Esophagus muscularis mucosa (tissue), 4 donors: Measurements from ENCODE around the gene CD99. TPM values are rescaled to one million over a fixed set of nuclear protein-coding genes. Genes with fewer than 3 reads are reported as not detected.
A peak's percentile ranks its signal among the peaks of the same experiment; 100 is the strongest.
"Not testable (repeated sequence)": the region's sequence is repeated elsewhere in the genome, so short reads cannot be mapped to it uniquely, and the experiment has no call there.

Experiments used
- DNase-seq: peaks from one replicate; pipeline ENCODE4 v3.0.0-alpha.2; 2017; ENCODE audit errors: extremely low spot score
- H3K27ac ChIP-seq, 4 donors: fragments of 200-600 bp; sonication (generic); replicated peaks in 1 of 4; 1 replicate in 3 of 4; 2 replicates in 1 of 4; pipeline ENCODE4 v1.5.1; 2016 to 2019; ENCODE audit warnings: mild to moderate bottlenecking in 1 of 4
- H3K27me3 ChIP-seq, 4 donors: fragments of 200-600 bp; sonication (generic); one replicate each; pipeline versions ENCODE4 v1.5.1 to v1.6.0; 2016 to 2019
- H3K36me3 ChIP-seq, 4 donors: fragments of 200-600 bp; sonication (generic); one replicate each; pipeline ENCODE4 v1.5.1; 2016 to 2019
- H3K4me1 ChIP-seq, 4 donors: fragments of 200-600 bp; sonication (generic); one replicate each; pipeline ENCODE4 v1.5.1; 2016 to 2019
- H3K4me3 ChIP-seq, 4 donors: fragments of 200-600 bp; sonication (generic); 1 replicate in 2 of 4; 2 replicates in 2 of 4; pipeline ENCODE4 v1.5.1; 2016 to 2019; ENCODE audit warnings: mild to moderate bottlenecking in 4 of 4, moderate library complexity in 1 of 4
- H3K9me3 ChIP-seq, 4 donors: fragments of 200-600 bp; sonication (generic); 1 replicate in 3 of 4; 2 replicates in 1 of 4; pipeline ENCODE4 v1.5.1; 2016 to 2019
- CTCF ChIP-seq, 3 experiments: fragments of 200-600 bp in 2 of 3; fragments of 450-650 bp in 1 of 3; sonication (generic) in 2 of 3; IDR thresholded peaks; one replicate each; pipeline ENCODE4 v1.5.1; 2017 to 2019; ENCODE audit warnings: antibody characterized with exemption in 3 of 3, mild to moderate bottlenecking in 2 of 3, moderate library complexity in 1 of 3
- EP300 ChIP-seq: sonication (generic); formaldehyde crosslinking; IDR thresholded peaks from one replicate; pipeline ENCODE4 v1.6.1; 2017; ENCODE audit warnings: antibody characterized with exemption
- POLR2A ChIP-seq: fragments of 450-650 bp; IDR thresholded peaks from one replicate; pipeline ENCODE4 v1.6.1; 2017; ENCODE audit warnings: antibody characterized with exemption, moderate library complexity, mild to moderate bottlenecking, low read depth
- POLR2AphosphoS5 ChIP-seq, 2 donors: sonication (generic); formaldehyde crosslinking; IDR thresholded peaks; one replicate each; pipeline ENCODE4 v1.6.1; 2017; ENCODE audit warnings: antibody characterized with exemption in 2 of 2
- whole genome bisulfite sequencing: methylation state at CpG from one replicate; pipeline ENCODE4 v1.1.5; 2018; 5-methylcytosine and 5-hydroxymethylcytosine counted together
- intact Hi-C: fragments of 100-400 bp; cut with DNase I; formaldehyde crosslinking; loops from one replicate; pipeline ENCODE4 v1.15.1; 2023
- total RNA-seq, 4 donors: library from RNA; depleted of rRNA; stranded (reverse); fragments of >200 nt; gene quantifications; one replicate each; pipeline versions ENCODE4 v1.1.0 to v1.2.1, GENCODE V29; 2016

CD99 gene
- total RNA-seq, 4 donors from 2014 or later, result 311 to 469 (median 376) TPM

GRCh38 chrX:2735270-2735669 lies 44.2 kb downstream of the CD99 start:
- TF ChIP-seq EP300 (no peak), POLR2A (no peak), CTCF (IDR thresholded peaks at IDR 0.05) (no peak), POLR2AphosphoS5 (IDR thresholded peaks at IDR 0.05) (no peak)
- Histone ChIP-seq H3K4me1 (no peaks in the 10 kb centered on the region), H3K27me3 (no peaks in the 10 kb centered on the region), H3K27ac (no peak overlapping the region), H3K4me3 (no peak overlapping the region), H3K9me3 (no peaks in the 10 kb centered on the region), H3K36me3 (peaks cover 45 to 95% (median 67%) of the 10 kb centered on the region in 4 donors)
- intact Hi-C loops, result no loop called here
- 90% methylated on average over 4 of the region's 4 CpGs for WGBS
- DNase-seq, result no peak

- Histone ChIP-seq H3K27me3 (no peaks in the 10 kb centered on the region), H3K4me1 (peaks cover 0 to 3% (median 1%) of the 10 kb centered on the region in 4 donors), H3K9me3 (no peaks in the 10 kb centered on the region), H3K36me3 (peaks cover 32 to 79% (median 55%) of the 10 kb centered on the region in 4 donors), H3K4me3 (no peak overlapping the region), H3K27ac (no peak overlapping the region)
- no peak for DNase-seq
- TF ChIP-seq POLR2AphosphoS5 (IDR thresholded peaks at IDR 0.05) (no peak), POLR2A (no peak), CTCF (IDR thresholded peaks at IDR 0.05) (no peak), EP300 (no peak)
- intact Hi-C loops, result no loop called here
- 90% methylated on average over 11 of the region's 11 CpGs for WGBS
These were observed 49.6 kb downstream of the CD99 start for GRCh38 chrX:2740672-2741071.

GRCh38 chrX:2741386-2741785 lies 50.3 kb downstream of the CD99 start:
- H3K27me3 ChIP-seq, result no peaks in the 10 kb centered on the region
- no peaks in the 10 kb centered on the region for H3K9me3 ChIP-seq
- H3K36me3 ChIP-seq, result peaks cover 32 to 72% (median 54%) of the 10 kb centered on the region in 4 donors
- peaks cover 0 to 10% (median 4%) of the 10 kb centered on the region in 4 donors for H3K4me1 ChIP-seq
- no peak overlapping the region for H3K4me3 ChIP-seq
- TF ChIP-seq EP300 (no peak), POLR2AphosphoS5 (IDR thresholded peaks at IDR 0.05) (no peak), CTCF (IDR thresholded peaks at IDR 0.05) (no peak), POLR2A (no peak)
- no peak for DNase-seq
- H3K27ac ChIP-seq, result no peak overlapping the region
- WGBS, result 98% methylated on average over 3 of the region's 3 CpGs
- intact Hi-C loops, result no loop called here

- H3K4me3 ChIP-seq, H3K9me3 ChIP-seq, intact Hi-C loops, H3K27me3 ChIP-seq, DNase-seq: not testable (repeated sequence)
- peak overlapping the region in 1 of 4 donors; percentile 20 for H3K27ac ChIP-seq
- peaks cover under 1 to 23% (median 18%) of the 10 kb centered on the region in 4 donors for H3K36me3 ChIP-seq
- 49% methylated on average over 6 of the region's 6 CpGs for WGBS
- H3K4me1 ChIP-seq, result peaks cover 0 to 14% (median 6%) of the 10 kb centered on the region in 4 donors
These were observed 55.2 kb downstream of the CD99 start for GRCh38 chrX:2746250-2746649.

- H3K4me3 ChIP-seq, result no peak overlapping the region
- H3K4me1 ChIP-seq, result peaks cover 0 to 14% (median 6%) of the 10 kb centered on the region in 4 donors
- no peak overlapping the region for H3K27ac ChIP-seq
- TF ChIP-seq CTCF (IDR thresholded peaks at IDR 0.05) (no peak), POLR2AphosphoS5 (IDR thresholded peaks at IDR 0.05) (no peak), POLR2A (no peak), EP300 (no peak)
- intact Hi-C loops, result no loop called here
- peaks cover 0 to 6% (median 3%) of the 10 kb centered on the region in 4 donors for H3K36me3 ChIP-seq
- WGBS, result 83% methylated on average over 8 of the region's 8 CpGs
- DNase-seq, result no peak
- H3K9me3 ChIP-seq, result no peaks in the 10 kb centered on the region
- no peaks in the 10 kb centered on the region for H3K27me3 ChIP-seq
These were observed 57.2 kb downstream of the CD99 start for GRCh38 chrX:2748171-2748814.
